ENCODE results near the gene SF3B6. TPM values are rescaled to one million over a fixed set of nuclear protein-coding genes. Genes with fewer than 3 reads are reported as not detected.

SF3B6 gene
- total and polyA plus RNA-seq, 2 of the 4 experiments (the other 2 are of a cell fraction) = 143 to 191 TPM

- Histone ChIP-seq H4K5ac (ENCODE audit: low read depth, low read length) (peak within 1 kb of the TSS; percentile 72), H3K9ac (ENCODE audit: low read depth, low read length) (peak within 1 kb of the TSS; percentile 63), H2BK15ac (ENCODE audit: low read depth, low read length) (peak within 1 kb of the TSS; percentile 56; the same call in 2 of the 3 replicates), H3K27me3 (ENCODE audit: control insufficient read depth, insufficient read depth, low read length) (no peaks in the 10 kb centered on the region), H2AK9ac (replicated peaks; ENCODE audit: low read depth, low read length, poor library complexity) (peak within 1 kb of the TSS; percentile 92), H3K79me1 (ENCODE audit: low read depth in 1 of 2, low read length in 2 of 2) (peaks cover 10 to 21% of the 10 kb centered on the region in 2 experiments; a peak in 3 of 4 replicates), H3K9me1 (ENCODE audit: insufficient read depth, low read length) (peaks cover 8% of the 10 kb centered on the region), H3K36me3 (ENCODE audit: control insufficient read depth, insufficient read depth, low read length) (no peaks in the 10 kb centered on the region), H3K9me3 (ENCODE audit: control insufficient read depth, insufficient read depth, low read length) (no peaks in the 10 kb centered on the region), H2BK5ac (ENCODE audit: low read depth, low read length, poor library complexity, severe bottlenecking) (peak within 1 kb of the TSS; percentile 57), H2BK20ac (ENCODE audit: low read depth, low read length) (no peak within 1 kb of the TSS), H3K18ac (ENCODE audit: low read depth, low read length) (no peak within 1 kb of the TSS; the same call in 1 of the 2 replicates), H2BK120ac (ENCODE audit: low read depth, low read length) (peak within 1 kb of the TSS; percentile 35; the same call in 1 of the 2 replicates), H3K4me1 (ENCODE audit: control insufficient read depth, insufficient read depth, low read length) (no peaks in the 10 kb centered on the region), H2AK5ac (ENCODE audit: low read depth, low read length) (peak within 1 kb of the TSS; percentile 66), H4K91ac (ENCODE audit: insufficient read depth, low read depth, low read length) (peak within 1 kb of the TSS; percentile 23; the same call in 1 of the 2 replicates), H3K4ac (ENCODE audit: low read depth, low read length) (peak within 1 kb of the TSS; percentile 84), H4K20me1 (ENCODE audit: insufficient read depth, low read length) (no peaks in the 10 kb centered on the region), H2AFZ (replicated peaks; ENCODE audit: low read length, poor library complexity) (peak within 1 kb of the TSS; percentile 97), H3K56ac (ENCODE audit: extremely low read depth, insufficient read depth, low read length) (peak within 1 kb of the TSS; percentile 67), H3K4me2 (ENCODE audit: low read depth, low read length) (peak within 1 kb of the TSS; percentile 64), H4K8ac (ENCODE audit: low read depth in 2 of 2, low read length in 2 of 2) (peak within 1 kb of the TSS; percentile 94 to 97), H3K4me3 (ENCODE audit: insufficient read depth, low read depth, low read length) (peak within 1 kb of the TSS; percentile 73), H3K27ac (ENCODE audit: insufficient read depth, low read length) (peak within 1 kb of the TSS; percentile 61), H3K14ac (replicated peaks; ENCODE audit: low read depth, low read length) (peak within 1 kb of the TSS; percentile 85), H3K23ac (ENCODE audit: low read depth, low read length) (peak within 1 kb of the TSS; percentile 93; the same call in 1 of the 2 replicates)
- ChIA-PET POLR2A (ENCODE audit: unreplicated experiment) (interaction anchor here (0.6 to 1.5 kb wide), 4 partner anchors 9 to 59 kb away, joined by 3 to 6 read pairs (median 4); no protein-coding TSS in a partner anchor), CTCF (interaction anchor here (0.6 to 1.1 kb wide), 2 partner anchors 12 to 64 kb away, joined by 3 to 4 read pairs; no protein-coding TSS in a partner anchor)
- intact Hi-C loops (cut with micrococcal nuclease) (loop anchor here (10.0 kb wide), 1 partner anchor 102 kb away; the partner anchor contains the start of gene UBXN2A), in situ Hi-C loops (cut with MboI; ENCODE audit: low sequenced_read_pairs) (no loop called here), dilution Hi-C loops (cut with HindIII; ENCODE audit: low sequenced_read_pairs, unreplicated experiment) (no loop called here)
- no TSS peak for BruUV-seq (replicated peaks)
- TF ChIP-seq MAFK (IDR thresholded peaks at IDR 0.05; ENCODE audit: low read depth, low read length) (no peak), POLR2A (IDR thresholded peaks at IDR 0.05; ENCODE audit: low read depth, low read length) (peak; percentile 79), ELK1 (IDR thresholded peaks at IDR 0.05; ENCODE audit: borderline replicate concordance, low read depth, low read length) (no peak), CEBPB (IDR thresholded peaks at IDR 0.05; ENCODE audit: low read depth, low read length) (no peak), CHD1 (IDR thresholded peaks at IDR 0.05; ENCODE audit: low read depth, low read length) (no peak), NFE2L2 (IDR thresholded peaks at IDR 0.05; ENCODE audit: low read depth, low read length) (no peak), USF2 (IDR thresholded peaks at IDR 0.05; ENCODE audit: low read depth, low read length) (0 out of 2 replicates have a peak, but pooled peaks have one; percentile 23), FOS (IDR thresholded peaks at IDR 0.05; ENCODE audit: low read depth, low read length) (peak; percentile 14; the same call in 1 of the 2 replicates), BHLHE40 (IDR thresholded peaks at IDR 0.05; ENCODE audit: low read depth, low read length) (no peak), RCOR1 (IDR thresholded peaks at IDR 0.05; ENCODE audit: insufficient replicate concordance, low read length) (no peak), MXI1 (IDR thresholded peaks at IDR 0.05; ENCODE audit: borderline replicate concordance, low read depth, low read length) (peak; percentile 62; the same call in 1 of the 2 replicates)
- DNase-seq = peak; percentile 99
- WGBS, 2 experiments (ENCODE audit: extremely low coverage in 2 of 2, insufficient read length in 1 of 2) = 0% methylated on average over 14 of the region's 38 CpGs; no CpG with 5 or more reads in 1 of the 2 experiments
- peak; percentile 98 for ATAC-seq (ENCODE audit: low read depth)
Measured at GRCh38 chr2:24046930-24047702, 29.0 kb downstream of the SF3B6 start, which contains the start of gene WDCP. Gene WDCP (minus strand): TSS chr2:24047391. CDS start chr2:24039494, 7,897 bp downstream.
